Measurements from ENCODE around the gene CAMP. TPM values are rescaled to one million over a fixed set of nuclear protein-coding genes. Genes with fewer than 3 reads are reported as not detected.
"Not testable (repeated sequence)": the region's sequence is repeated elsewhere in the genome, so short reads cannot be mapped to it uniquely, and the experiment has no call there.

Gene CAMP
- total and polyA plus RNA-seq, 2 donors, result 2.9 to 7.8 TPM

DNA sequence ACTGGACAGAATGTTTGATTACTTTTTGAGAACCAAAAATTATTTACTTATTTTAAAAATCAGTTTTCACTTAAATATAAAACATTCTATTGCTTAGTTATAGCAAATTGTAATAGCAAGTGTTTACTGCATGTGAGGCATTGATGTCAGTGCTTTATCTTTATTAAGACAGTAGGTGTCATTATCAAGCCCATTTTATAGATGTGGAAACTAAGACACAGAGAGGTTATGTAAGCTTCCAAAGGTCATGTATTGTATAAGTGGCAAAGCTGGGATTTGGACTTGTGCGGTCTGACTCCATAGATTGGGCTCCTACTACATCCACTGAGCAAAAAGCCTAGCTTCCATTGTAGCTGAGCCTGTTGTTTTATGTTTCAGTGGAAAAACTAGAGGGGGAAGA, 35.2 kb downstream of the CAMP start:
- Histone ChIP-seq H3K9me3 (ENCODE audit: control insufficient read depth in 2 of 2, insufficient read depth in 1 of 2, low read length in 1 of 2) (no peaks in the 10 kb centered on the region), H3K4me3 (ENCODE audit: low read length in 2 of 2) (no peak overlapping the region), H3K36me3 (ENCODE audit: control insufficient read depth in 2 of 2, insufficient read depth in 2 of 2, low read length in 1 of 2) (peaks cover 0 to 33% of the 10 kb centered on the region in 2 donors), H3K27me3 (ENCODE audit: control insufficient read depth in 2 of 2, insufficient read depth in 1 of 2, low read length in 1 of 2) (no peaks in the 10 kb centered on the region), H3K27ac (ENCODE audit: low read depth in 1 of 2, low read length in 1 of 2) (no peak overlapping the region), H3K4me1 (ENCODE audit: control insufficient read depth in 2 of 2, insufficient read depth in 2 of 2, low read length in 2 of 2) (no peaks in the 10 kb centered on the region)
- 100% methylated on average over 1 of the region's 1 CpG for WGBS
- no peak for DNase-seq (ENCODE audit: low read depth in 6 of 9, low spot score in 9 of 9)

DNA sequence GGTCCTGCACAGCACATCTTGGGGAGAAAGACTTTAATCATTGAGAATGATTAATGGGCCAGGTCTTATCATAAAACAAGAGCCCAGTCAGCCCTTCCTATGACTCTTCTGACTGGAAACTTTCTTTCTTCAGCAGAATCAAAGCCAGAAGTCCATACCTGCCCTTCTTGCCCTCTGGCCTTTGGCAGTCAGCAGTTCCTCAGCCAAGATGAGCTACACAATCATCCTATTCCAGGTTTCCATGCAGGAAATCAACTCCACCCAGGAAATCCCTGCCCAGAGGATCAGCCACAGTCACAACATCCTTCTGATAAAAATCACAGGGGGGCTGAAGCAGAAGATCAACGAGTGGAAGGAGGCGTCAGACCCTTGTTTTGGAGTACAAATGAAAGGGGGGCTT, 44.5 kb downstream of the CAMP start:
- Histone ChIP-seq H3K27me3 (ENCODE audit: control insufficient read depth in 2 of 2, insufficient read depth in 1 of 2, low read length in 1 of 2) (no peaks in the 10 kb centered on the region), H3K4me1 (ENCODE audit: control insufficient read depth in 2 of 2, insufficient read depth in 2 of 2, low read length in 2 of 2) (peaks cover 4 to 23% of the 10 kb centered on the region in 2 donors), H3K9me3 (ENCODE audit: control insufficient read depth in 2 of 2, insufficient read depth in 1 of 2, low read length in 1 of 2) (no peaks in the 10 kb centered on the region), H3K27ac (ENCODE audit: low read depth in 1 of 2, low read length in 1 of 2) (peak overlapping the region; percentile 84 to 85), H3K4me3 (ENCODE audit: low read length in 2 of 2) (no peak overlapping the region), H3K36me3 (ENCODE audit: control insufficient read depth in 2 of 2, insufficient read depth in 2 of 2, low read length in 1 of 2) (peaks cover 11 to 43% of the 10 kb centered on the region in 2 donors)
- 62% methylated on average over 2 of the region's 2 CpGs for WGBS
- DNase-seq (ENCODE audit: low read depth in 6 of 9, low spot score in 9 of 9), result no peak

DNA sequence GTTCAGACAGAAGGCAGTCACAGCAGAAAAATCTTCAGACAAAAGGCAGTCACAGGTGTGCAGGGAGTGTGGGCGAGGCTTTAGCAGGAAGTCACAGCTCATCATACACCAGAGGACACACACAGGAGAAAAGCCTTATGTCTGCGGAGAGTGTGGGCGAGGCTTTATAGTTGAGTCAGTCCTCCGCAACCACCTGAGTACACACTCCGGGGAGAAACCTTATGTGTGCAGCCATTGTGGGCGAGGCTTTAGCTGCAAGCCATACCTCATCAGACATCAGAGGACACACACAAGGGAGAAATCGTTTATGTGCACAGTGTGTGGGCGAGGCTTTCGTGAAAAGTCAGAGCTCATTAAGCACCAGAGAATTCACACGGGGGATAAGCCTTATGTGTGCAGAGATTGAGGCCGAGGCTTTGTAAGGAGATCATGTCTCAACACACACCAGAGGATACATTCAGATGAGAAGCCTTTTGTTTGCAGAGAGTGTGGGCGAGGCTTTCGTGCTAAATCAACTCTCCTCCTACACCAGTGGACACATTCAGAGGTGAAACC, 45.2 kb downstream of the CAMP start:
- peaks cover 4 to 24% of the 10 kb centered on the region in 2 donors for H3K4me1 ChIP-seq (ENCODE audit: control insufficient read depth in 2 of 2, insufficient read depth in 2 of 2, low read length in 2 of 2)
- no peaks in the 10 kb centered on the region for H3K27me3 ChIP-seq (ENCODE audit: control insufficient read depth in 2 of 2, insufficient read depth in 1 of 2, low read length in 1 of 2)
- peak; percentile 37 to 86 (median 61) for DNase-seq (ENCODE audit: low read depth in 6 of 9, low spot score in 9 of 9)
- H3K9me3 ChIP-seq (ENCODE audit: control insufficient read depth in 2 of 2, insufficient read depth in 1 of 2, low read length in 1 of 2), result no peaks in the 10 kb centered on the region
- no peak overlapping the region for H3K4me3 ChIP-seq (ENCODE audit: low read length in 2 of 2)
- WGBS, result 75% methylated on average over 13 of the region's 13 CpGs
- peaks cover 11 to 43% of the 10 kb centered on the region in 2 donors for H3K36me3 ChIP-seq (ENCODE audit: control insufficient read depth in 2 of 2, insufficient read depth in 2 of 2, low read length in 1 of 2)
- peak overlapping the region; percentile 84 to 85 for H3K27ac ChIP-seq (ENCODE audit: low read depth in 1 of 2, low read length in 1 of 2)

DNA sequence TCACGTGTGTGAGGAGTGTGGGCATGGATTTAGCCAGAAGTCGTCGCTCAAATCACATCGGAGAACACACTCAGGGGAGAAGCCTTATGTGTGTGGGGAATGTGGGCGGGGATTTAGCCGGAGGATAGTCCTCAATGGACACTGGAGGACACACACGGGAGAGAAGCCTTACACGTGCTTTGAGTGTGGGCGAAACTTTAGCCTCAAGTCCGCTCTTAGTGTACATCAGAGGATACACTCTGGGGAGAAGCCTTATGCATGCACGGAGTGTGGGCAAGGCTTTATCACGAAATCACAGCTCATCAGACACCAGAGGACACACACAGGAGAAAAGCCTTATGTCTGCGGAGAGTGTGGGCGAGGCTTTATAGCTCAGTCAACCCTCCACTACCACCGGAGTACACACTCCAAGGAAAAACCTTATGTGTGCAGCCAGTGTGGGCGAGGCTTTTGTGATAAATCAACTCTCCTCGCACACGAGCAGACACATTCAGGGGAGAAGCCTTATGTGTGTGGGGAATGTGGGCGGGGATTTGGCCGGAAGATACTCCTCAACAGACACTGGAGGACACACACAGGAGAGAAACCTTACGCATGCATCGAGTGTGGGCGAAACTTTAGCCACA, 45.8 kb downstream of the CAMP start:
- peak overlapping the region; percentile 74 to 85 for H3K27ac ChIP-seq (ENCODE audit: low read depth in 1 of 2, low read length in 1 of 2)

DNA sequence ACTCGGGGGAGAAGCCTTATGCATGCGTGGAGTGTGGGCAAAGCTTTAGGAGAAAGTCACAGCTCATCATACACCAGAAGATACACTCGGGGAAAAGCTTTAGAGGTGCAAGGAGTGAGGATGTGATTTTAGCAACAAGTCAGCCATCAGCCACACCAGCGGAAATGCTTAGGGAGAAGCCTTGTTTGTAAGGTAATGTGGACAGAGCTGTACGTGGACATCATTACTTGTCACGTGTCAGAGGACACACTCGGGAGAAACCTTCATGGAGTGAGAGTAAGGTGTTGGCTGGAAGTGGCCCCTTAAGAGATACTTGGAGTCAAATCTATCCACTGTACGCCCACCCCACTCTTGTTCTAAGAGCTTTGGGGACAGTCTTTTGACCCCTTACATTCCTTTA, 46.3 kb downstream of the CAMP start:
- 93% methylated on average over 8 of the region's 8 CpGs for WGBS
- no peak for DNase-seq (ENCODE audit: low read depth in 6 of 9, low spot score in 9 of 9)
- H3K36me3 ChIP-seq (ENCODE audit: control insufficient read depth in 2 of 2, insufficient read depth in 2 of 2, low read length in 1 of 2), result peaks cover 11 to 37% of the 10 kb centered on the region in 2 donors
- H3K27ac ChIP-seq (ENCODE audit: low read depth in 1 of 2, low read length in 1 of 2), result no peak overlapping the region
- H3K4me3 ChIP-seq (ENCODE audit: low read length in 2 of 2), result no peak overlapping the region
- H3K27me3 ChIP-seq (ENCODE audit: control insufficient read depth in 2 of 2, insufficient read depth in 1 of 2, low read length in 1 of 2), result no peaks in the 10 kb centered on the region
- H3K9me3 ChIP-seq (ENCODE audit: control insufficient read depth in 2 of 2, insufficient read depth in 1 of 2, low read length in 1 of 2), result no peaks in the 10 kb centered on the region
- peaks cover 4 to 24% of the 10 kb centered on the region in 2 donors for H3K4me1 ChIP-seq (ENCODE audit: control insufficient read depth in 2 of 2, insufficient read depth in 2 of 2, low read length in 2 of 2)

More for the DNA sequence above, 45.8 kb downstream of the CAMP start:
- no peaks in the 10 kb centered on the region for H3K27me3 ChIP-seq (ENCODE audit: control insufficient read depth in 2 of 2, insufficient read depth in 1 of 2, low read length in 1 of 2)
- H3K4me3 ChIP-seq (ENCODE audit: low read length in 2 of 2), result no peak overlapping the region
- WGBS, result 85% methylated on average over 23 of the region's 23 CpGs
- peaks cover 11 to 39% of the 10 kb centered on the region in 2 donors for H3K36me3 ChIP-seq (ENCODE audit: control insufficient read depth in 2 of 2, insufficient read depth in 2 of 2, low read length in 1 of 2)
- H3K9me3 ChIP-seq (ENCODE audit: control insufficient read depth in 2 of 2, insufficient read depth in 1 of 2, low read length in 1 of 2), result no peaks in the 10 kb centered on the region
- DNase-seq (ENCODE audit: low read depth in 6 of 9, low spot score in 9 of 9), result peak in 1 of 9 donors; percentile 14
- peaks cover 4 to 24% of the 10 kb centered on the region in 2 donors for H3K4me1 ChIP-seq (ENCODE audit: control insufficient read depth in 2 of 2, insufficient read depth in 2 of 2, low read length in 2 of 2)

DNA sequence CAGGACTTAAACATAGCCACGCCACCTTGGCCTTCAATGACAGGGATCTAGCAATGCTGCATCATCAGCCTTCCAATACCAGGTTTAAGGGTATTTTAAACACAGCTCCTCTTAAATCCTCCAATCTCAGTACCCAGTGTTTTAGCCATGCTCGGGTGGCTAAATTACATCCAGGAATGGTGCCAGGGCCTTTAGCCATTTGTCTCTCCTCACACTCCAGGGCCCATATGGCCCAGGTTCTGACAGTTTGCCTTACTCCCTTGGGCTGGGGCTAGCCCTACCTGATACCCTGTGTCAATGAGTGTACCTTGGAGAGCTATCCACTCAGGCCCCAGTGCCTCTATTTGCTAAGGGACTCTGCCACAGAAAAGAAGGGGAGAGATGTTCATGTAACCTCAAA, 47.0 kb downstream of the CAMP start:
- Histone ChIP-seq H3K4me1 (ENCODE audit: control insufficient read depth in 2 of 2, insufficient read depth in 2 of 2, low read length in 2 of 2) (peaks cover 4 to 24% of the 10 kb centered on the region in 2 donors), H3K4me3 (ENCODE audit: low read length in 2 of 2) (no peak overlapping the region), H3K27me3 (ENCODE audit: control insufficient read depth in 2 of 2, insufficient read depth in 1 of 2, low read length in 1 of 2) (no peaks in the 10 kb centered on the region), H3K9me3 (ENCODE audit: control insufficient read depth in 2 of 2, insufficient read depth in 1 of 2, low read length in 1 of 2) (no peaks in the 10 kb centered on the region), H3K27ac (ENCODE audit: low read depth in 1 of 2, low read length in 1 of 2) (no peak overlapping the region), H3K36me3 (ENCODE audit: control insufficient read depth in 2 of 2, insufficient read depth in 2 of 2, low read length in 1 of 2) (peaks cover 11 to 37% of the 10 kb centered on the region in 2 donors)
- 98% methylated on average over 2 of the region's 2 CpGs for WGBS
- DNase-seq (ENCODE audit: low read depth in 6 of 9, low spot score in 9 of 9), result no peak

DNA sequence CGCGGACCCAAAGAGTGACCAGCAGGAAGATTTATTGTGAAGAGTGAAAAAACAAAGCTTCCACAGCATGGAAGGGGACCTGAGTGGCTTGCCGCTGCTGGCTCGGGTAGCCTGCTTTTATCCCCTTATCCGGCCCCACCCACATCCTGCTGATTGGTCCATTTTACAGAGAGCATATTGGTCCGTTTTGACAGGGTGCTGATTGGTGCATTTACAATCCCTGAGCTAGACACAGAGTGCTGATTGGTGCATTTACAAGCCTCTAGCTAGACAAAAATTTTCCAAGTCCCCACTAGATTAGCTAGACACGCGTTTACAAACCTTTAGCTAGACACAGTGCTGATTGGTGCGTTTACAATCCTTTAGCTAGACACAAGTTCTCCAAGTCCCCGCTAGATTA, 47.9 kb downstream of the CAMP start:
- Histone ChIP-seq H3K36me3 (ENCODE audit: control insufficient read depth in 2 of 2, insufficient read depth in 2 of 2, low read length in 1 of 2) (peaks cover 9 to 31% of the 10 kb centered on the region in 2 donors), H3K4me1 (ENCODE audit: control insufficient read depth in 2 of 2, insufficient read depth in 2 of 2, low read length in 2 of 2) (peaks cover 4 to 24% of the 10 kb centered on the region in 2 donors)
- not testable (repeated sequence) for H3K9me3 ChIP-seq (ENCODE audit: control insufficient read depth in 2 of 2, insufficient read depth in 1 of 2, low read length in 1 of 2); DNase-seq (ENCODE audit: low read depth in 6 of 9, low spot score in 9 of 9); H3K4me3 ChIP-seq (ENCODE audit: low read length in 2 of 2); H3K27ac ChIP-seq (ENCODE audit: low read depth in 1 of 2, low read length in 1 of 2); H3K27me3 ChIP-seq (ENCODE audit: control insufficient read depth in 2 of 2, insufficient read depth in 1 of 2, low read length in 1 of 2)
- 92% methylated on average over 10 of the region's 10 CpGs for WGBS

DNA sequence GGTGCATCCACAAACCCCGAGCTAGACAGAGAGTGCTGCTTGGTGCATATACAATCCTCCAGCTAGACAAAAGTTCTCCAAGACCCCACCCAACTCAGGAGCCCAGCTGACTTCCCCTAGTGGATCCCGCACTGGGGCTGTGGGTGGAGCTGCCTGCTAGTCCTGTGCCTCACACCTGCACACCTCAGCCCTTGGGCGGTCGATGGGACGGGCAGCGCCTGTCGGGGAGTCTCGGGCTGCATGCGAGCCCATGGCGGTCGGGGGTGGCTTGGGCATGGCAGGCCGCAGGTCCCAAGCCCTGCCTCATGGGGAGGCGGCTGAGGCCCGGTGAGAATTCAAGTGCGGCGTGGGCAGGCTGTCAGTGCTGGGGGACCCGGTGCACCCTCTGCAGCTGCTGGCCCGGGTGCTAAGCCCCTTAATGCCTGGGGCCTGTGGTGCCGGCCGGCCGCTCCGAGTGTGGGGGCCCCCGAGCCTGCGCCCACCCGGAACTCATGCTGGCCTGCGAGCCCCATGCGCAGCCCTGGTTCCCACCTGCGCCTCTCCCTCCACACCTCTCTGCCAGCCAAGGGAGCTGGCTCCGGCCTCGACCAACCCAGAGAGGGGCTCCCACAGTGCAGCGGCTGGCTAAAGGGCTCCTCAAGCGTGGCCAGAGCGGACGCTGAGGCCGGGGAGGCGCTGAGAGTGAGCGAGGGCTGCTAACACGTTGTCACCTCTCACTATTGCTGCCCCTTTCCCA, 48.6 kb downstream of the CAMP start:
- H3K27ac ChIP-seq (ENCODE audit: low read depth in 1 of 2, low read length in 1 of 2), result no peak overlapping the region
- WGBS, result 98% methylated on average over 38 of the region's 38 CpGs
- peaks cover 6 to 26% of the 10 kb centered on the region in 2 donors for H3K36me3 ChIP-seq (ENCODE audit: control insufficient read depth in 2 of 2, insufficient read depth in 2 of 2, low read length in 1 of 2)
- H3K4me3 ChIP-seq (ENCODE audit: low read length in 2 of 2), result no peak overlapping the region
- H3K4me1 ChIP-seq (ENCODE audit: control insufficient read depth in 2 of 2, insufficient read depth in 2 of 2, low read length in 2 of 2), result peaks cover 4 to 24% of the 10 kb centered on the region in 2 donors
- H3K9me3 ChIP-seq (ENCODE audit: control insufficient read depth in 2 of 2, insufficient read depth in 1 of 2, low read length in 1 of 2), result no peaks in the 10 kb centered on the region
- no peaks in the 10 kb centered on the region for H3K27me3 ChIP-seq (ENCODE audit: control insufficient read depth in 2 of 2, insufficient read depth in 1 of 2, low read length in 1 of 2)
- DNase-seq (ENCODE audit: low read depth in 6 of 9, low spot score in 9 of 9), result no peak

DNA sequence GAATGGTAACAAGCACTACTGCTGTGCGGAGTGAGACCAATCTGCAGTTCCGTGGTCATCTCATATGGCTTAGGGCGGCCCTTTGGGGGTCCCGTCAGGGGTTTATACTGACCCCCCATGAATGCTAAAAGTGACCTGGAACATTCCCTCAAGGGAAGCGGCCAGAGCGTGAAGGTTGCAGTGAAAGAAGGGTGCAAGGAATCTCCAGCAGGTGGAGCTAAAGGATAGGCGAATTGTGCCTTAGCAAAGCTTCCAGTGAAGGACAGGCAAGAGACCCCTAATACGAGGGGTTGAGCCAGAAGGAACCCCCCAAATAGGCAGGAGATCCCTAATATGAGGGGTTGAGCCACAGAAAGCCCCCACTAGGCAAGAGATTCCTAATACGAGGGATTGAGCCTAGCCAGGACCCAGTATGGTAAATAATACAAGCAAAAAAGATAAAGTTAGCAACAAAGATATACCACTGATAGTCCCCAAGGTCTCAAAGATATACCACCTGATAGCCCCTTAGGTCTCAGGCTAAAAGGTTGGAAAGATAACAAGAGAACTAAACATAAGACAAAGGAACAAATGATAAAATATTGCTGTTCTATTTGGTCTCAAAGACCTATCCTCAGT, 50.4 kb downstream of the CAMP start:
- H3K4me1 ChIP-seq (ENCODE audit: control insufficient read depth in 2 of 2, insufficient read depth in 2 of 2, low read length in 2 of 2), result peaks cover 0 to 12% of the 10 kb centered on the region in 2 donors
- H3K9me3 ChIP-seq (ENCODE audit: control insufficient read depth in 2 of 2, insufficient read depth in 1 of 2, low read length in 1 of 2), result no peaks in the 10 kb centered on the region
- WGBS, result 29% methylated on average over 9 of the region's 9 CpGs
- H3K36me3 ChIP-seq (ENCODE audit: control insufficient read depth in 2 of 2, insufficient read depth in 2 of 2, low read length in 1 of 2), result peaks cover 5 to 18% of the 10 kb centered on the region in 2 donors
- peak; percentile 27 to 82 (median 59) for DNase-seq (ENCODE audit: low read depth in 6 of 9, low spot score in 9 of 9)
- no peaks in the 10 kb centered on the region for H3K27me3 ChIP-seq (ENCODE audit: control insufficient read depth in 2 of 2, insufficient read depth in 1 of 2, low read length in 1 of 2)
- no peak overlapping the region for H3K27ac ChIP-seq (ENCODE audit: low read depth in 1 of 2, low read length in 1 of 2)
- H3K4me3 ChIP-seq (ENCODE audit: low read length in 2 of 2), result no peak overlapping the region

Data from thymus (tissue), 11 donors.